WTC11 (cell line): ENCODE data around the gene HOATZ. TPM values are rescaled to one million over a fixed set of nuclear protein-coding genes. Genes with fewer than 3 reads are reported as not detected.

Source experiments
- ATAC-seq: fragments of 200-7000 bp; cut with Tn5 transposase; 2 replicates; pipeline ENCODE4 v1.10.0; 2021; ENCODE audit warnings: mild to moderate bottlenecking, moderate library complexity
- CTCF ChIA-PET: fragments of 300-600 bp; sonication (Branson Sonifier 250); formaldehyde crosslinking; loops from one replicate; lab custom pipeline; 2021; ENCODE audit warnings: antibody characterized with exemption; lab: Charles Lee
- POLR2A ChIA-PET: fragments of 350-600 bp; sonication (Branson Sonifier 250); formaldehyde crosslinking; loops from one replicate; lab custom pipeline; 2021; ENCODE audit warnings: antibody characterized with exemption; lab: Charles Lee
- DNase-seq: peaks from one replicate; pipeline ENCODE4 v3.0.0; 2021; ENCODE audit warnings: low spot score
- H3K27ac Mint-ChIP-seq: 2 replicates; pipeline ENCODE4 v1.8.0; 2021; ENCODE audit warnings: mixed read lengths
- H3K27me3 Mint-ChIP-seq: 2 replicates; pipeline ENCODE4 v1.8.0; 2021; ENCODE audit warnings: low read depth, mild to moderate bottlenecking, moderate library complexity, mixed read lengths
- H3K36me3 Mint-ChIP-seq: 2 replicates; pipeline ENCODE4 v1.8.0; 2021; ENCODE audit warnings: mixed read lengths
- H3K4me1 Mint-ChIP-seq: 2 replicates; pipeline ENCODE4 v1.8.0; 2022; ENCODE audit warnings: mixed read lengths
- H3K4me3 Mint-ChIP-seq: 2 replicates; pipeline ENCODE4 v1.8.0; 2021; ENCODE audit warnings: mild to moderate bottlenecking, moderate library complexity, mixed read lengths
- H3K9me3 Mint-ChIP-seq: 2 replicates; pipeline ENCODE4 v1.8.0; 2021; ENCODE audit warnings: mixed read lengths
- ATF3 ChIP-seq: sonication (generic); formaldehyde crosslinking; conservative IDR thresholded peaks from 2 replicates; pipeline ENCODE4 v1.8.1; 2022; ENCODE audit warnings: mild to moderate bottlenecking, missing genetic modification reagents
- ELF4 ChIP-seq: sonication (generic); formaldehyde crosslinking; IDR thresholded peaks from 2 replicates; pipeline ENCODE4 v1.8.1; 2022; ENCODE audit warnings: low read depth, mild to moderate bottlenecking, moderate library complexity, missing genetic modification reagents
- FOXK1 ChIP-seq: sonication (generic); formaldehyde crosslinking; IDR thresholded peaks from 2 replicates; pipeline ENCODE4 v1.8.0; 2022; ENCODE audit warnings: mild to moderate bottlenecking, moderate library complexity, missing genetic modification reagents
- FOXP1 ChIP-seq: sonication (generic); formaldehyde crosslinking; IDR thresholded peaks from 2 replicates; pipeline ENCODE4 v1.8.0; 2022; ENCODE audit warnings: missing genetic modification reagents, mild to moderate bottlenecking, moderate library complexity, borderline replicate concordance
- HMGXB4 ChIP-seq: sonication (generic); formaldehyde crosslinking; IDR thresholded peaks from 2 replicates; pipeline ENCODE4 v1.8.1; 2023; ENCODE audit warnings: mild to moderate bottlenecking, moderate library complexity, missing genetic modification reagents
- IRF2 ChIP-seq: sonication (generic); formaldehyde crosslinking; IDR thresholded peaks from 2 replicates; pipeline ENCODE4 v1.8.0; 2022; ENCODE audit warnings: low read depth, missing genetic modification reagents, borderline replicate concordance
- MAX ChIP-seq: sonication (generic); formaldehyde crosslinking; IDR thresholded peaks from 2 replicates; pipeline ENCODE4 v1.8.0; 2022; ENCODE audit warnings: mild to moderate bottlenecking, missing genetic modification reagents
- MYBL2 ChIP-seq: sonication (generic); formaldehyde crosslinking; IDR thresholded peaks from 2 replicates; pipeline ENCODE4 v1.8.1; 2023; ENCODE audit warnings: mild to moderate bottlenecking, moderate library complexity, missing genetic modification reagents
- NFATC4 ChIP-seq: fragments of 250-450 bp; sonication (Bioruptor Pico); IDR thresholded peaks from 2 replicates; pipeline ENCODE4 v1.9.0; 2021; ENCODE audit warnings: mild to moderate bottlenecking
- NFYB ChIP-seq: sonication (generic); formaldehyde crosslinking; conservative IDR thresholded peaks from 2 replicates; pipeline ENCODE4 v1.8.0; 2022; ENCODE audit warnings: low read depth, missing genetic modification reagents
- OVOL2 ChIP-seq: fragments of 250-450 bp; sonication (Bioruptor Pico); IDR thresholded peaks from 2 replicates; pipeline ENCODE4 v1.9.0; 2021; ENCODE audit warnings: mild to moderate bottlenecking, borderline replicate concordance
- SMAD4 ChIP-seq: sonication (generic); formaldehyde crosslinking; IDR thresholded peaks from 2 replicates; pipeline ENCODE4 v1.8.0; 2022; ENCODE audit warnings: mild to moderate bottlenecking, missing genetic modification reagents
- TEAD1 ChIP-seq: sonication (generic); formaldehyde crosslinking; IDR thresholded peaks from 2 replicates; pipeline ENCODE4 v1.8.0; 2022; ENCODE audit warnings: mild to moderate bottlenecking, missing genetic modification reagents
- TP53 ChIP-seq: sonication (generic); formaldehyde crosslinking; IDR thresholded peaks from 2 replicates; pipeline ENCODE4 v1.8.1; 2023; ENCODE audit warnings: mild to moderate bottlenecking, missing genetic modification reagents
- ZBTB21 ChIP-seq: sonication (generic); formaldehyde crosslinking; IDR thresholded peaks from 2 replicates; pipeline ENCODE4 v1.8.1; 2023; ENCODE audit warnings: mild to moderate bottlenecking, missing genetic modification reagents, borderline replicate concordance
- ZBTB43 ChIP-seq: sonication (generic); formaldehyde crosslinking; IDR thresholded peaks from 2 replicates; pipeline ENCODE4 v1.8.1; 2023; ENCODE audit warnings: mild to moderate bottlenecking, missing genetic modification reagents
- ZNF121 ChIP-seq: sonication (generic); formaldehyde crosslinking; IDR thresholded peaks from 2 replicates; pipeline ENCODE4 v1.8.0; 2023; ENCODE audit warnings: missing genetic modification reagents
- ZNF219 ChIP-seq: sonication (generic); formaldehyde crosslinking; IDR thresholded peaks from 2 replicates; pipeline ENCODE4 v1.8.0; 2023; ENCODE audit warnings: missing genetic modification reagents, mild to moderate bottlenecking, borderline replicate concordance
- ZNF263 ChIP-seq: sonication (generic); formaldehyde crosslinking; IDR thresholded peaks from 2 replicates; pipeline ENCODE4 v1.8.1; 2022; ENCODE audit warnings: low read depth, mild to moderate bottlenecking, moderate library complexity, missing genetic modification reagents
- ZNF396 ChIP-seq: fragments of 250-450 bp; sonication (Bioruptor Pico); IDR thresholded peaks from 2 replicates; pipeline ENCODE4 v1.8.0; 2021; ENCODE audit warnings: mild to moderate bottlenecking, moderate library complexity, borderline replicate concordance
- ZNF423 ChIP-seq: fragments of 250-450 bp; sonication (Bioruptor Pico); IDR thresholded peaks from 2 replicates; pipeline ENCODE4 v2.1.2; 2022; ENCODE audit warnings: mild to moderate bottlenecking, moderate library complexity
- total RNA-seq: library from RNA; stranded (reverse); gene quantifications from 3 replicates; pipeline ENCODE4 v1.2.3, GENCODE V29; 2021
- TF ChIP-seq, protein P1 (sequence below): fragments of 250-450 bp; sonication (Bioruptor Pico); conservative IDR thresholded peaks from 2 replicates; pipeline ENCODE4 v1.9.0; 2021; ENCODE audit warnings: mild to moderate bottlenecking
- TF ChIP-seq, protein P2 (sequence below): sonication (generic); formaldehyde crosslinking; IDR thresholded peaks from 2 replicates; pipeline ENCODE4 v1.8.0; 2022; ENCODE audit warnings: mild to moderate bottlenecking, missing genetic modification reagents

Gene HOATZ
- total RNA-seq, 1 experiment from 2014 or later = not detected

DNA sequence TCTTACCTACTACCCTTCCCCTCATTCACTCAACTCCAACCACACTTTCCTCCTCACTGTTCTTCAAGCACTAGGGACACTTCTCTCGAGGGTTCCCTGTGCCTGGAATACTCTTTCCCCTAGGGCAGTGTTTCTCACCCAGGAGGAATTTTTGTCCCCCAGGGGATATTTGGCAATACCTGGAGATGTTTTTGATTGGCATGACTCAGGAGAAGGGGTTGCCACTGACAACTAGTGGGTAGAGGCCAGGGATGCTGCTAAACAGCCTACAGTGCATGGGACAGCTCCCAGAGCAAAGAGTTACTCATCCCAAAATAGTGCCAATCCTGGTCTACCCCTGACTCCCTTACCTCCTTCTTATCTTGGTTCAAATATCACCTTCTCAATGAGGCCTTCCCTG lies 42.4 kb upstream of the HOATZ start (continued):
- TF ChIP-seq, protein P1, sequence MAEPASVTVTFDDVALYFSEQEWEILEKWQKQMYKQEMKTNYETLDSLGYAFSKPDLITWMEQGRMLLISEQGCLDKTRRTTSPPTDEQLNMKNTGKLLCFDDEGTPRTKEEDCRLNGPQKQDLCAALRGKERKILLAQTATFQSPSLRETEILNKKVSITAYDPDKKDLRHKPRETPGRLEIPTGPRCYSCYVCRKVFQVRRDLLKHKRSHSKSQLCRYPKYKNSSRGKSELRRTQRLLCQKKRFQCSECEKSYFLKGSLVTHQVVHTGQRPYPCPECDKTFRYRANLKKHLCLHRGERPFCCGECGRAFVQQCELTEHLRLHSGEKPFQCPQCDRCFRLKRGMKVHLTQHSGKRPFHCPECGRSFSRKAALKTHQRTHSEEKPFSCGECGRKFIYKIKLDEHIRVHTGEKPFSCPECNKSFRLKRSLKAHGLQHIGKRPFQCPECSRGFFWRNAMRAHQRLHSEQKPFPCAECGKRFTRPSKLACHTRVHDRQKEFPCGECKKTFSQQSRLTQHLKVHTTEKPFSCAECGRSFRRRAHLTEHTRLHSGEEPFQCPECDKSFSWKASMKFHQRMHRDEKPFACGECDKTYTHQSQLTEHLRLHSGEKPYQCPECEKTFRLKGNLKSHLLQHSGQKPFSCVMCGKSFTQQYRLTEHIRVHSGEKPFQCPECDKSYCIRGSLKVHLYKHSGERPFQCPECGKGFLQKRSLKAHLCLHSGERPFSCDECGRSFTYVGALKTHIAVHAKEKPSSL (CRISPR knock-in tag) = no peak
- TF ChIP-seq TP53 (CRISPR knock-in tag) = no peak
- TF ChIP-seq NFATC4 = no peak
- TF ChIP-seq TEAD1 = no peak
- no peak for TF ChIP-seq FOXK1
- no peak for TF ChIP-seq SMAD4 (CRISPR knock-in tag)

GRCh38 chr11:111474432-111474831 lies 40.1 kb upstream of the HOATZ start:
- CTCF ChIA-PET = no interaction called here
- H3K36me3 Mint-ChIP-seq = no peaks in the 10 kb centered on the region
- TF ChIP-seq FOXP1 (CRISPR knock-in tag) = no peak
- TF ChIP-seq ZNF219 (CRISPR knock-in tag) = no peak
- TF ChIP-seq HMGXB4 = no peak
- TF ChIP-seq IRF2 (CRISPR knock-in tag) = no peak
- TF ChIP-seq ZNF263 = no peak
- TF ChIP-seq ZNF423 (CRISPR knock-in tag) = no peak
- TF ChIP-seq ELF4 (CRISPR knock-in tag) = no peak
- TF ChIP-seq ZNF396 (CRISPR knock-in tag) = no peak
- TF ChIP-seq ZBTB21 (CRISPR knock-in tag) = no peak
- no peak for TF ChIP-seq ZNF121 (CRISPR knock-in tag)
- no peak for TF ChIP-seq OVOL2 (CRISPR knock-in tag)
- TF ChIP-seq, all 79 proteins: peak for 0
- Mint-ChIP-seq H3K4me1 (no peaks in the 10 kb centered on the region), H3K9me3 (peaks cover 4% of the 10 kb centered on the region), H3K4me3 (no peak overlapping the region), H3K27me3 (no peaks in the 10 kb centered on the region; the same call in 1 of the 2 replicates), H3K27ac (no peak overlapping the region)
- POLR2A ChIA-PET = no interaction called here
- ATAC-seq (no peak), DNase-seq (no peak)

DNA sequence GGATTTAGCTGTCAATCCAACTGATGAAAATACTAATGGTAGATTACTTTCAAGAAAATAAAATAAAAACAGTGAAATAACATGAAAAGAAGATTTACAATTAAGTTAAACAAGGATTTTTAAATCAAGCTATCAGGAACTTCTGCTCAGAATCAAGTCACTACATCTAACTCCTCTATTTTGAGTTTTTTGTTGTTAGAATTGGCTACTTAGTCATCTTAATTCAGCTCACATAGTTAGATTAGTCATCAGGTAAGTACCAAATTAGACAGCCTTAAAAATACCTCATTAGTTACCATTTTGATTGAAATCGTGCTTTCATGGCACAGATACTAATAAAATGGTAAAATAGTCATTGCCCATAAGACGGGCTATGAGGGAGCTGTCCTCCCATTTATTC lies 38.2 kb upstream of the HOATZ start:
- H3K36me3 Mint-ChIP-seq = no peaks in the 10 kb centered on the region
- ChIA-PET POLR2A (no interaction called here), CTCF (interaction anchor here (1.6 kb wide), 1 partner anchor 21 kb away, joined by 4 read pairs; no protein-coding TSS in a partner anchor)
- no peak overlapping the region for H3K27ac Mint-ChIP-seq
- ATAC-seq (no peak), DNase-seq (no peak)
- H3K4me3 Mint-ChIP-seq = no peak overlapping the region
- H3K27me3 Mint-ChIP-seq = no peaks in the 10 kb centered on the region; the same call in 1 of the 2 replicates
- H3K9me3 Mint-ChIP-seq = peaks cover 4% of the 10 kb centered on the region
- no peaks in the 10 kb centered on the region for H3K4me1 Mint-ChIP-seq
- TF ChIP-seq MAX (CRISPR knock-in tag) = no peak
- TF ChIP-seq, all 79 proteins: peak for 0

DNA sequence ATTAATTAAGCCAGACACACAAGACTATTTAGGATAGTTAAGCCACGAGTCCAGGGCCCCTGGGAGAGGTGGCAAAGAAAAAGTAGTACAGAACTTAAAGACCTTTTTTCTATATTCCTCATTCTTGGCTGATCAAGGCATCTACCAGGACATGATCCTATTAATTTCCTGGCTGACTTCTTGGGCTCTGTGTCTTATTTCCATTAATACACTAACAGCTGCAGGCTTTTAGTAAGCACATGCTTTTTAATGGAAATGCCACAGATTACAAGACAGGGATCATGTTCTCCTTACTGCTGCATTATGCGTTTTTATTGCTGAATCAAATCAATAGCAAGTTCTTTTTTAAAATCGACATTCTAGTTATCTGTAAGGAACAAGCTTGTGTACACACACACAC lies 37.6 kb upstream of the HOATZ start:
- DNase-seq (no peak), ATAC-seq (no peak)
- Mint-ChIP-seq H3K36me3 (no peaks in the 10 kb centered on the region), H3K4me1 (no peaks in the 10 kb centered on the region), H3K27ac (no peak overlapping the region), H3K9me3 (peaks cover 4% of the 10 kb centered on the region), H3K4me3 (no peak overlapping the region), H3K27me3 (no peaks in the 10 kb centered on the region; the same call in 1 of the 2 replicates)
- ChIA-PET CTCF (interaction anchor here (1.6 kb wide), 1 partner anchor 22 kb away, joined by 4 read pairs; no protein-coding TSS in a partner anchor), POLR2A (no interaction called here)
- TF ChIP-seq, protein P1 (CRISPR knock-in tag) = no peak
- no peak for TF ChIP-seq NFYB (CRISPR knock-in tag)
- TF ChIP-seq, protein P2, sequence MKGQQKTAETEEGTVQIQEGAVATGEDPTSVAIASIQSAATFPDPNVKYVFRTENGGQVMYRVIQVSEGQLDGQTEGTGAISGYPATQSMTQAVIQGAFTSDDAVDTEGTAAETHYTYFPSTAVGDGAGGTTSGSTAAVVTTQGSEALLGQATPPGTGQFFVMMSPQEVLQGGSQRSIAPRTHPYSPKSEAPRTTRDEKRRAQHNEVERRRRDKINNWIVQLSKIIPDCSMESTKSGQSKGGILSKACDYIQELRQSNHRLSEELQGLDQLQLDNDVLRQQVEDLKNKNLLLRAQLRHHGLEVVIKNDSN = no peak
- TF ChIP-seq ZNF396 (CRISPR knock-in tag) = no peak
- TF ChIP-seq ELF4 (CRISPR knock-in tag) = no peak
- TF ChIP-seq ATF3 (CRISPR knock-in tag) = no peak
- TF ChIP-seq ZBTB43 (CRISPR knock-in tag) = no peak
- TF ChIP-seq MYBL2 (CRISPR knock-in tag) = no peak
